Lung (tissue), 12 donors: Measurements from ENCODE around the gene BRMS1. TPM values are rescaled to one million over a fixed set of nuclear protein-coding genes. Genes with fewer than 3 reads are reported as not detected.

Experiments used
- ATAC-seq: fragments of 200-7000 bp; cut with Tn5 transposase; one replicate; pipeline ENCODE4 v1.9.1; 2020; ENCODE audit warnings: moderate number of reproducible peaks; ENCODE audit not compliant: insufficient read depth, low FRiP score
- DNase-seq, 3 donors: peaks; one replicate each; pipeline ENCODE4 v3.0.0-alpha.2; 2013 to 2017
- H3K27ac ChIP-seq, 2 donors: one replicate each; pipeline ENCODE4 v1.5.1; 2013; ENCODE audit warnings: mild to moderate bottlenecking in 2 of 2, moderate library complexity in 2 of 2, control low read depth in 1 of 2, inconsistent platforms in 1 of 2, low read depth in 1 of 2, low read length in 1 of 2
- H3K27me3 ChIP-seq, 3 donors: one replicate each; pipeline ENCODE4 v1.5.1; 2013; ENCODE audit warnings: low read length in 2 of 3; ENCODE audit not compliant: control insufficient read depth in 3 of 3, insufficient read depth in 3 of 3
- H3K36me3 ChIP-seq, 4 donors: one replicate each; pipeline ENCODE4 v1.5.1; 2013; ENCODE audit warnings: low read length in 4 of 4, mild to moderate bottlenecking in 1 of 4, moderate library complexity in 1 of 4; ENCODE audit not compliant: control insufficient read depth in 4 of 4, insufficient read depth in 4 of 4
- H3K4me1 ChIP-seq, 5 donors: one replicate each; pipeline ENCODE4 v1.5.1; 2013; ENCODE audit warnings: low read length in 5 of 5, mild to moderate bottlenecking in 2 of 5, moderate library complexity in 1 of 5; ENCODE audit not compliant: control insufficient read depth in 5 of 5, insufficient read depth in 5 of 5
- H3K4me3 ChIP-seq: one replicate; pipeline ENCODE4 v1.5.1; 2013; ENCODE audit warnings: mild to moderate bottlenecking, control low read depth, moderate library complexity
- H3K9ac ChIP-seq, 2 donors: one replicate each; pipeline ENCODE4 v1.5.1; 2013; ENCODE audit warnings: low read length in 2 of 2, control low read depth in 1 of 2; ENCODE audit not compliant: insufficient read depth in 1 of 2
- H3K9me3 ChIP-seq, 4 donors: one replicate each; pipeline ENCODE4 v1.5.1; 2013; ENCODE audit warnings: low read length in 3 of 4, mild to moderate bottlenecking in 1 of 4, moderate library complexity in 1 of 4; ENCODE audit not compliant: control insufficient read depth in 4 of 4, insufficient read depth in 3 of 4
- CTCF ChIP-seq: IDR thresholded peaks from 2 replicates; pipeline ENCODE4 v1.5.1; 2012; ENCODE audit warnings: mild to moderate bottlenecking; ENCODE audit errors: control extremely low read depth, extremely low read depth
- WGBS, 2 donors: extraction: QIAGEN DNeasy Blood & Tissue Kit; methylation state at CpG; one replicate each; pipeline ENCODE4 v1.1.7; 2013; 5-methylcytosine and 5-hydroxymethylcytosine counted together
- polyA plus RNA-seq, 2 donors: library from polyadenylated mRNA; stranded (reverse); fragments of 200-250 nt; gene quantifications; one replicate each; pipeline ENCODE4 v1.2.1, GENCODE V29; 2013
- total RNA-seq, 2 donors: library from RNA; depleted of rRNA in 1 of 2; stranded (reverse); fragments of >200 nt in 1 of 2; gene quantifications; one replicate each; pipeline ENCODE4 v1.2.1, GENCODE V29; 2014 to 2021
- donor health status: control.
- donor health status: control.
- donor health status: Bipolar disorder and iron deficiency.
- donor health status: healthy.
- donor health status: DM: yes; HTN: yes; CAD: no.

Gene BRMS1
- total and polyA plus RNA-seq, 4 donors = 23.7 to 88.7 (median 49.2) TPM

GRCh38 chr11:66314561-66315497 is 30.1 kb downstream of the BRMS1 start:
- TF ChIP-seq CTCF = no peak
- ATAC-seq (no peak), DNase-seq (no peak)
- Histone ChIP-seq H3K9me3 (no peaks in the 10 kb centered on the region), H3K9ac (peak overlapping the region in 1 of 2 donors; percentile 71), H3K4me1 (peaks cover 0 to 44% (median 18%) of the 10 kb centered on the region in 5 donors), H3K27me3 (no peaks in the 10 kb centered on the region), H3K36me3 (peaks cover 0 to 3% (median 0%) of the 10 kb centered on the region in 4 donors), H3K27ac (peak overlapping the region in 1 of 2 donors; percentile 21), H3K4me3 (no peak overlapping the region)
- WGBS, 2 donors = 81 to 92% methylated on average over 17 of the region's 17 CpGs

- DNase-seq (no peak), ATAC-seq (no peak)
- H3K27ac ChIP-seq = peak overlapping the region in 1 of 2 donors; percentile 15
- 79% methylated on average over 1 of the region's 1 CpG for WGBS, 2 donors
- H3K9ac ChIP-seq = peak overlapping the region in 1 of 2 donors; percentile 71
- peaks cover 0 to 44% (median 18%) of the 10 kb centered on the region in 5 donors for H3K4me1 ChIP-seq
- H3K9me3 ChIP-seq = no peaks in the 10 kb centered on the region
- no peaks in the 10 kb centered on the region for H3K27me3 ChIP-seq
- H3K4me3 ChIP-seq = no peak overlapping the region
- peaks cover 0 to 3% (median 0%) of the 10 kb centered on the region in 4 donors for H3K36me3 ChIP-seq
- no peak for TF ChIP-seq CTCF
These were observed 30.8 kb downstream of the BRMS1 start for GRCh38 chr11:66314186-66314501.

- no peaks in the 10 kb centered on the region for H3K9me3 ChIP-seq
- 50 to 60% methylated on average over 33 to 38 of the region's 38 CpGs for WGBS, 2 donors
- peak overlapping the region in 1 of 2 donors; percentile 71 for H3K9ac ChIP-seq
- ATAC-seq (no peak), DNase-seq (peak; percentile 87 to 94 (median 90))
- H3K4me1 ChIP-seq = peaks cover 0 to 38% (median 15%) of the 10 kb centered on the region in 5 donors
- H3K27ac ChIP-seq = peak overlapping the region; percentile 51 to 77
- TF ChIP-seq CTCF = no peak
- H3K36me3 ChIP-seq = peaks cover 0 to 3% (median 0%) of the 10 kb centered on the region in 4 donors
- H3K4me3 ChIP-seq = no peak overlapping the region
- no peaks in the 10 kb centered on the region for H3K27me3 ChIP-seq
These were observed 31.4 kb downstream of the BRMS1 start for GRCh38 chr11:66313321-66314185.
